ENCODE measurements around the gene PARD3. TPM values are rescaled to one million over a fixed set of nuclear protein-coding genes. Genes with fewer than 3 reads are reported as not detected.

Gene PARD3
- total and polyA plus RNA-seq, 2 experiments from 2014 or later, result 47.2 to 59.7 TPM

DNA sequence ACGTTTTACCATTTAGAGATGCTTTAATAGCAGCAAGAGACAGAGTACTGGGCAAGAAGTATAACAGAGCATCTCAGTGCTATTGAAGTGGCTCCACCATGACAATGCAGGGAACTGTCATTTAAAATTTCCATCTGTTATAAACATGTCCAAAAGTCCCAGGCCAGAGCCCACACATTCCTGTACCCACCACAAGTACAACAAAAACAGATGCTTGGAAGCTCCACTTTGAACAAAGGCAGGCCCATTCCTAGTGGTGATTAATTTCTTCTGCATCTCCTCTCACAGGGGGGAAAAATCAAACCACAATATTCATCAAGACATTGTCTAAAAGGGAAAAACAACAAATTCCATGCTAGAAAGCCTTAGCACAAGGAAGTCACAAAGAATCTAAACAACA lies 627.9 kb downstream of the PARD3 start:
- WGBS (ENCODE audit: low lambda C conversion rate, missing lambda C conversion rate), result 50% methylated on average over 1 of the region's 1 CpG
- Histone ChIP-seq H4K20me1 (ENCODE audit: insufficient read depth, poor library complexity, severe bottlenecking) (no peaks in the 10 kb centered on the region), H3K4me2 (no peak overlapping the region)

DNA sequence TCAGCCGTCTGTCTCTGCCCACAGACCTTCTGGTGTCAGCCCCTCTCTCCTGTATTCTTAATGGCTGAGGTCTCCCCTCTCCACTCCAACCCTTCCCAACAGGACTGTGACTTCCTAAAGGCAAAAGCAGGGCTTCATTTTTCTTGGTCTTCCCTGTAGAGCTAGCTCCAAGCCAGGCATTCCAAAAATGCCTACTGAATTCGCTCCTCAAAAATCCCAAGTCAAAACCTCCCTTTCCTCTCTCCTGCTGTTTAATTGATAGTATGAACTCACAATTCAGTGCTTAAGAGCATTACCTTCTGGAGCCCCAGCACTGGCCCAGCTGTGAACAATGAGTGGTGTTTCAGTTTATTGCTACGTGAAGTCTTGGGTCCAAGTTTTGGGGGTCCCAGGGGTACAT lies 628.4 kb downstream of the PARD3 start:
- Histone ChIP-seq H3K4me1 (ENCODE audit: insufficient read depth) (peaks cover 21% of the 10 kb centered on the region), H3K79me2 (peaks cover 2% of the 10 kb centered on the region), H3K4me3 (no peak overlapping the region), H3K27ac (peak overlapping the region; percentile 8), H3K36me3 (replicated peaks; ENCODE audit: insufficient read depth, low read depth) (no peaks in the 10 kb centered on the region), H3K27me3 (no peaks in the 10 kb centered on the region), H2AFZ (no peak overlapping the region), H3K4me2 (no peak overlapping the region), H3K9me3 (ENCODE audit: low read depth) (no peaks in the 10 kb centered on the region), H4K20me1 (ENCODE audit: insufficient read depth, poor library complexity, severe bottlenecking) (no peaks in the 10 kb centered on the region), H3K9me2 (replicated peaks; ENCODE audit: insufficient read depth) (no peaks in the 10 kb centered on the region)
- TF ChIP-seq EZH2 (IDR thresholded peaks at IDR 0.05; ENCODE audit: borderline replicate concordance) (no peak), CTCF (IDR thresholded peaks at IDR 0.05; ENCODE audit: poor library complexity) (no peak), EZH2phosphoT487 (IDR thresholded peaks at IDR 0.05; ENCODE audit: low read depth, severe bottlenecking, unreplicated experiment) (no peak)
- no peak for DNase-seq (ENCODE audit: low spot score)
- 83% methylated on average over 3 of the region's 3 CpGs for WGBS (ENCODE audit: low lambda C conversion rate, missing lambda C conversion rate)

More for the DNA sequence above, 627.9 kb downstream of the PARD3 start:
- Histone ChIP-seq H3K79me2 (peaks cover 2% of the 10 kb centered on the region), H2AFZ (no peak overlapping the region), H3K9me3 (ENCODE audit: low read depth) (no peaks in the 10 kb centered on the region), H3K4me3 (no peak overlapping the region), H3K4me1 (ENCODE audit: insufficient read depth) (peaks cover 23% of the 10 kb centered on the region), H3K36me3 (replicated peaks; ENCODE audit: insufficient read depth, low read depth) (no peaks in the 10 kb centered on the region), H3K9me2 (replicated peaks; ENCODE audit: insufficient read depth) (no peaks in the 10 kb centered on the region), H3K27me3 (no peaks in the 10 kb centered on the region), H3K27ac (no peak overlapping the region)
- TF ChIP-seq CTCF (IDR thresholded peaks at IDR 0.05; ENCODE audit: poor library complexity) (no peak), EZH2phosphoT487 (IDR thresholded peaks at IDR 0.05; ENCODE audit: low read depth, severe bottlenecking, unreplicated experiment) (no peak), EZH2 (IDR thresholded peaks at IDR 0.05; ENCODE audit: borderline replicate concordance) (no peak)
- DNase-seq (ENCODE audit: low spot score), result no peak

GRCh38 chr10:34185998-34186397 lies 629.1 kb downstream of the PARD3 start:
- Histone ChIP-seq H3K9me2 (replicated peaks; ENCODE audit: insufficient read depth) (no peaks in the 10 kb centered on the region), H2AFZ (no peak overlapping the region), H3K36me3 (replicated peaks; ENCODE audit: insufficient read depth, low read depth) (no peaks in the 10 kb centered on the region), H3K79me2 (peaks cover 2% of the 10 kb centered on the region), H3K4me3 (no peak overlapping the region), H3K4me1 (ENCODE audit: insufficient read depth) (peaks cover 15% of the 10 kb centered on the region), H3K27ac (no peak overlapping the region), H4K20me1 (ENCODE audit: insufficient read depth, poor library complexity, severe bottlenecking) (no peaks in the 10 kb centered on the region), H3K9me3 (ENCODE audit: low read depth) (no peaks in the 10 kb centered on the region), H3K27me3 (no peaks in the 10 kb centered on the region), H3K4me2 (no peak overlapping the region)
- TF ChIP-seq EZH2 (IDR thresholded peaks at IDR 0.05; ENCODE audit: borderline replicate concordance), result no peak
- no peak for TF ChIP-seq CTCF (IDR thresholded peaks at IDR 0.05; ENCODE audit: poor library complexity)
- TF ChIP-seq EZH2phosphoT487 (IDR thresholded peaks at IDR 0.05; ENCODE audit: low read depth, severe bottlenecking, unreplicated experiment), result no peak
- WGBS (ENCODE audit: low lambda C conversion rate, missing lambda C conversion rate), result 79% methylated on average over 7 of the region's 7 CpGs
- DNase-seq (ENCODE audit: low spot score), result no peak

DNA sequence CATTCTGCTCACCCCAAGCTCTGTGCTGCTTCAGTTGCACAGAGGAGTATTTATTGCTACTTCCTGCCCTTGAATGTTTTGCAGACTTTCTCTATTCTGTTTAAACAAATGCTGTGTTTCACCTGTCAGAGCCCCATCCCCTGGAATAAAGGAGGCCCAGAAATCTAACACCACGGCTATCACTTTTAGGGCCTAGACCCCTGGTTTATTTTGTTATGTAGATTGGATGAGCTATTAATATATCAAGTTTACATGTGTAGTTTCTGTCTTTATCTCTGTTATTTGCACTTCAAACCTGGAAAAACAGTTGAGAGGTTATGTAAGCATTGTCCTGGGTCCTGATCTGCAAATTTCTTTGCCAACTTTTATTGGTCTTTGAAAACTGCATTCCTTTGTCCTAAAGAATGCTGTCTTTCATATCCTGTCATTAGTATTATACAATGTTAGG lies 630.1 kb downstream of the PARD3 start:
- Histone ChIP-seq H3K36me3 (replicated peaks; ENCODE audit: insufficient read depth, low read depth) (no peaks in the 10 kb centered on the region), H3K27ac (peak overlapping the region; percentile 3), H2AFZ (no peak overlapping the region), H3K27me3 (no peaks in the 10 kb centered on the region), H3K9me3 (ENCODE audit: low read depth) (no peaks in the 10 kb centered on the region), H3K79me2 (peaks cover 5% of the 10 kb centered on the region), H3K9me2 (replicated peaks; ENCODE audit: insufficient read depth) (no peaks in the 10 kb centered on the region), H3K4me2 (no peak overlapping the region), H3K4me3 (no peak overlapping the region), H3K4me1 (ENCODE audit: insufficient read depth) (peaks cover 15% of the 10 kb centered on the region), H4K20me1 (ENCODE audit: insufficient read depth, poor library complexity, severe bottlenecking) (no peaks in the 10 kb centered on the region)
- no peak for DNase-seq (ENCODE audit: low spot score)
- TF ChIP-seq CTCF (IDR thresholded peaks at IDR 0.05; ENCODE audit: poor library complexity) (no peak), EZH2 (IDR thresholded peaks at IDR 0.05; ENCODE audit: borderline replicate concordance) (no peak), EZH2phosphoT487 (IDR thresholded peaks at IDR 0.05; ENCODE audit: low read depth, severe bottlenecking, unreplicated experiment) (no peak)
- 21% methylated on average over 1 of the region's 1 CpG for WGBS (ENCODE audit: low lambda C conversion rate, missing lambda C conversion rate)
